ENCODE data around the gene HOXC4.

DNA sequence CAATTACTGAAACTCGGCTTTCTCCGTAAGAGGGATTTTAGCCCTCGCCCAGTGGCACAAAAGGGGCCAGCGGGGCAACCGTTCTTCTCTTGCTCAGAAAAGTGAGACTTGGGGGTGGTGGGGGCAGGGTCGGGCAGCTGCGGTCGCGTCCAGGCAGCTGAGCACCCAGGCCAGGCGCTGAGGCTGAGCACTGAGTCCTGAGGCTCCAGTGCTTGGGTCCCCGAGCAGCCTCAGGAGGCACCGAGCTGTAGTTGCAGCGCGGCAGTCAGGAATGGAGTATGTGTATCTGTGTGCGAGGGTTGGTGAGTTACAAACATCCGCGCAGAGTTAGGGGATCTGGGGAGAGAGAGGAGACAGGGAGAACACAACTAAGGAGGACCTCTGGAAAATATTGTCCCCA, 29.5 kb upstream of the HOXC4 start:
- TF ChIP-seq POLR2A (IDR thresholded peaks at IDR 0.05) (no peak), CTCF (IDR thresholded peaks at IDR 0.05) (no peak)
